ENCODE measurements around the gene ACER2. TPM values are rescaled to one million over a fixed set of nuclear protein-coding genes. Genes with fewer than 3 reads are reported as not detected.
"Not testable (repeated sequence)": the region's sequence is repeated elsewhere in the genome, so short reads cannot be mapped to it uniquely, and the experiment has no call there.

The ACER2 gene
- total and polyA plus RNA-seq, 2 of the 4 experiments (the other 2 are of a cell fraction) = 0.84 to 1.6 TPM

DNA sequence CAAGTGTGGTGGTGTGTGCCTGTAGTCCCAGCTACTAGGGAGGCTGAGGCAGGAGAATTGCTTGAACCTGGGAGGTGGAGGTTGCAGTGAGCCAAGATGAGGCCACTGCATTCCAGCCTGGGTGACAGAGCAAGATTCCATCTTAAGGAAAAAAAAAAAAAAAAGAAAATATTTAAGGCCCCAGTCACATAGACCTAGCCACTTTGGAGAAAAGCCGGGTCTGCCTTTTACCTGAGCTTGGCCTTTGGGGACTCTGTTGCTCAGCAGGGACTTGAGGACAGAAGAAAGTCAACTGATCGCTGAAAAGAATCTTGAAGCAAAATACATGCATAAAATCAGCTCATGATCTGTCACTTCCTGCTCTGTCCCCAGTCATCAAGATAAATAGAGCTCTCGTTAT lies 4.6 kb downstream of the ACER2 start:
- H3K27ac ChIP-seq (ENCODE audit: insufficient read depth, low read length); CTCF ChIA-PET; H4K8ac ChIP-seq (ENCODE audit: low read depth in 2 of 2, low read length in 2 of 2); H4K20me1 ChIP-seq (ENCODE audit: insufficient read depth, low read length); H3K4me1 ChIP-seq (ENCODE audit: control insufficient read depth, insufficient read depth, low read length); dilution Hi-C loops (cut with HindIII; ENCODE audit: low sequenced_read_pairs, unreplicated experiment); H2BK120ac ChIP-seq (ENCODE audit: low read depth, low read length); BruUV-seq (replicated peaks); intact Hi-C loops (cut with micrococcal nuclease); H3K18ac ChIP-seq (ENCODE audit: low read depth, low read length); H3K4ac ChIP-seq (ENCODE audit: low read depth, low read length); H2BK20ac ChIP-seq (ENCODE audit: low read depth, low read length); H3K56ac ChIP-seq (ENCODE audit: extremely low read depth, insufficient read depth, low read length); DNase-seq; H4K5ac ChIP-seq (ENCODE audit: low read depth, low read length); H2BK15ac ChIP-seq (ENCODE audit: low read depth, low read length); H2AK5ac ChIP-seq (ENCODE audit: low read depth, low read length); H3K14ac ChIP-seq (replicated peaks; ENCODE audit: low read depth, low read length); H3K4me2 ChIP-seq (ENCODE audit: low read depth, low read length); H3K9me1 ChIP-seq (ENCODE audit: insufficient read depth, low read length); H3K23ac ChIP-seq (ENCODE audit: low read depth, low read length); H3K9ac ChIP-seq (ENCODE audit: low read depth, low read length); H3K9me3 ChIP-seq (ENCODE audit: control insufficient read depth, insufficient read depth, low read length); H3K27me3 ChIP-seq (ENCODE audit: control insufficient read depth, insufficient read depth, low read length); H2AFZ ChIP-seq (replicated peaks; ENCODE audit: low read length, poor library complexity); H2AK9ac ChIP-seq (replicated peaks; ENCODE audit: low read depth, low read length, poor library complexity); POLR2A ChIA-PET (ENCODE audit: unreplicated experiment); H3K4me3 ChIP-seq (ENCODE audit: insufficient read depth, low read depth, low read length); ATAC-seq (ENCODE audit: low read depth); H4K91ac ChIP-seq (ENCODE audit: insufficient read depth, low read depth, low read length); H3K36me3 ChIP-seq (ENCODE audit: control insufficient read depth, insufficient read depth, low read length); H2BK5ac ChIP-seq (ENCODE audit: low read depth, low read length, poor library complexity, severe bottlenecking); in situ Hi-C loops (cut with MboI; ENCODE audit: low sequenced_read_pairs): not testable (repeated sequence)
- WGBS, 2 experiments (ENCODE audit: extremely low coverage in 2 of 2, insufficient read length in 1 of 2) = 83% methylated on average over 1 of the region's 3 CpGs; no CpG with 5 or more reads in 1 of the 2 experiments
- peaks cover 0 to 13% of the 10 kb centered on the region in 2 experiments; a peak in 2 of 4 replicates for H3K79me1 ChIP-seq (ENCODE audit: low read depth in 1 of 2, low read length in 2 of 2)
